HepG2 (cell line): Measurements from ENCODE around the gene MS4A6E. TPM values are rescaled to one million over a fixed set of nuclear protein-coding genes. Genes with fewer than 3 reads are reported as not detected.
A peak's percentile ranks its signal among the peaks of the same experiment; 100 is the strongest.

Experiments
- ATAC-seq: fragments of 200-7000 bp; cut with Tn5 transposase; 3 replicates; pipeline ENCODE4 v1.9.1; 2020; ENCODE audit warnings: mild to moderate bottlenecking, moderate library complexity
- BruUV-seq: library from RNA; stranded (reverse); fragments of 400-500 nt; replicated peaks from 2 replicates; lab custom pipeline; 2021; lab: Mats Ljungman, UMichigan
- CTCF ChIA-PET: fragments of 300-600 bp; formaldehyde crosslinking; extraction: SDS; loops from one replicate; lab custom pipeline; 2021; ENCODE audit warnings: low total read pairs, inconsistent platforms, low intra/inter-chr PET ratio; lab: Yijun Ruan, JAX
- POLR2A ChIA-PET: fragments of 350-600 bp; sonication (Branson Sonifier 250); formaldehyde crosslinking; loops from one replicate; lab custom pipeline; 2020; ENCODE audit warnings: antibody characterized with exemption, inconsistent platforms; lab: Yijun Ruan, JAX
- DNase-seq: peaks from one replicate; pipeline ENCODE4 v3.0.0-alpha.2; 2015; ENCODE audit warnings: low spot score
- FAIRE-seq: peaks from 3 replicates; lab custom pipeline; 2011; peaks lifted over from hg19 to GRCh38; lab: Jason Lieb, UNC
- H2AFZ ChIP-seq: one replicate; pipeline ENCODE4 v1.6.1; 2011; ENCODE audit warnings: low read length, inconsistent platforms
- H3K27ac ChIP-seq: fragments of 300-600 bp; 3 replicates; pipeline ENCODE4 v1.8.0; 2011; ENCODE audit warnings: mixed run types, mild to moderate bottlenecking, mixed read lengths, low read length, inconsistent platforms; ENCODE audit not compliant: insufficient read depth; ENCODE audit errors: extremely low read length
- H3K27me3 ChIP-seq, 2 experiments: fragments of 200-600 bp in 1 of 2; 2 replicates in 1 of 2; 3 replicates in 1 of 2; pipeline versions ENCODE4 v1.6.0 to v1.8.0; 2011; ENCODE audit warnings: low read length in 2 of 2, mild to moderate bottlenecking in 2 of 2, moderate library complexity in 2 of 2, inconsistent platforms in 1 of 2; ENCODE audit not compliant: insufficient read depth in 2 of 2, control insufficient read depth in 1 of 2
- H3K36me3 ChIP-seq, 2 experiments: fragments of 200-600 bp in 1 of 2; replicated peaks in 1 of 2; 2 replicates in 1 of 2; 3 replicates in 1 of 2; pipeline versions ENCODE4 v1.5.1 to v1.8.0; 2011; ENCODE audit warnings: low read length in 2 of 2, inconsistent platforms in 1 of 2; ENCODE audit not compliant: insufficient read depth in 2 of 2, control insufficient read depth in 1 of 2
- H3K4me1 ChIP-seq: 2 replicates; pipeline ENCODE4 v1.5.1; 2012; ENCODE audit warnings: low read length, inconsistent platforms; ENCODE audit not compliant: insufficient read depth
- H3K4me2 ChIP-seq: 2 replicates; pipeline ENCODE4 v1.6.0; 2011; ENCODE audit warnings: low read depth, low read length, inconsistent platforms
- H3K4me3 ChIP-seq, 3 experiments: fragments of 200-600 bp in 1 of 3; sonication (generic), shearing (Covaris generic) in 1 of 3; replicated peaks in 1 of 3; 2 replicates each; pipeline ENCODE4 v1.5.1; 2011 to 2016; ENCODE audit warnings: low read length in 3 of 3, inconsistent platforms in 2 of 3, low read depth in 2 of 3, mild to moderate bottlenecking in 2 of 3, control low read depth in 1 of 3, mixed read lengths in 1 of 3; ENCODE audit not compliant: insufficient read depth in 1 of 3
- H3K79me2 ChIP-seq: one replicate; pipeline ENCODE4 v1.6.1; 2011; ENCODE audit warnings: low read length, inconsistent platforms; ENCODE audit not compliant: insufficient read depth
- H3K9ac ChIP-seq: 2 replicates; pipeline ENCODE4 v1.6.0; 2011; ENCODE audit warnings: mild to moderate bottlenecking, low read depth, low read length, inconsistent platforms; ENCODE audit not compliant: insufficient read depth
- H3K9me3 ChIP-seq: 2 replicates; pipeline ENCODE4 v1.5.1; 2012; ENCODE audit warnings: mild to moderate bottlenecking, low read length
- H4K20me1 ChIP-seq: 2 replicates; pipeline ENCODE4 v1.6.0; 2011; ENCODE audit warnings: inconsistent platforms, mild to moderate bottlenecking, low read length, moderate library complexity; ENCODE audit not compliant: insufficient read depth
- AGO2 ChIP-seq: fragments of 200-400 bp; formaldehyde crosslinking; optimal IDR thresholded peaks from 2 replicates; pipeline ENCODE3; 2017; ENCODE audit warnings: mild to moderate bottlenecking, low read depth, low read length, moderate library complexity
- DNMT3B ChIP-seq: conservative IDR thresholded peaks from 2 replicates; pipeline ENCODE4 v1.6.1; 2016; ENCODE audit warnings: missing biosample characterization, control low read depth
- HNF4G ChIP-seq, 2 experiments: sonication (generic) in 1 of 2; formaldehyde crosslinking in 1 of 2; IDR thresholded peaks; 2 replicates each; pipeline versions ENCODE4 v1.4.0 to v1.6.1; 2011 to 2020; ENCODE audit warnings: borderline replicate concordance in 2 of 2, low read depth in 2 of 2, mild to moderate bottlenecking in 2 of 2, low read length in 1 of 2, missing genetic modification reagents in 1 of 2, moderate library complexity in 1 of 2
- MZF1 ChIP-seq: sonication (generic); formaldehyde crosslinking; IDR thresholded peaks from 2 replicates; pipeline ENCODE4 v1.8.1; 2023; ENCODE audit warnings: mild to moderate bottlenecking, missing genetic modification reagents, borderline replicate concordance
- NFIB ChIP-seq: sonication (generic); formaldehyde crosslinking; IDR thresholded peaks from 2 replicates; pipeline ENCODE4 v1.9.0; 2021; ENCODE audit warnings: missing genetic modification reagents, mild to moderate bottlenecking, borderline replicate concordance
- PPARG ChIP-seq: conservative IDR thresholded peaks from 2 replicates; pipeline ENCODE4 v1.6.1; 2016; ENCODE audit warnings: missing biosample characterization, missing genetic modification reagents
- SMARCE1 ChIP-seq: fragments of 450-650 bp; IDR thresholded peaks from 2 replicates; pipeline ENCODE4 v1.6.1; 2017; ENCODE audit warnings: borderline replicate concordance
- ZIK1 ChIP-seq: sonication (generic); formaldehyde crosslinking; IDR thresholded peaks from 2 replicates; pipeline ENCODE4 v1.5.0; 2020; ENCODE audit warnings: mild to moderate bottlenecking, low read depth, missing genetic modification reagents, borderline replicate concordance
- ZNF550 ChIP-seq: sonication (generic); formaldehyde crosslinking; IDR thresholded peaks from 2 replicates; pipeline ENCODE4 v1.4.0; 2020; ENCODE audit warnings: mild to moderate bottlenecking, missing genetic modification reagents, borderline replicate concordance
- ZNF577 ChIP-seq: sonication (generic); formaldehyde crosslinking; IDR thresholded peaks from 2 replicates; pipeline ENCODE4 v1.4.0; 2020; ENCODE audit warnings: mild to moderate bottlenecking, low read depth, missing genetic modification reagents, borderline replicate concordance
- ZZZ3 ChIP-seq: sonication (generic); formaldehyde crosslinking; IDR thresholded peaks from 2 replicates; pipeline ENCODE4 v1.4.0; 2020; ENCODE audit warnings: missing genetic modification reagents, mild to moderate bottlenecking, borderline replicate concordance
- WGBS: methylation state at CpG from one replicate; pipeline ENCODE4 v1.1.6; 2017; ENCODE audit warnings: low lambda C conversion rate; 5-methylcytosine and 5-hydroxymethylcytosine counted together
- in situ Hi-C: cut with HindIII; loops from 2 replicates; pipeline ENCODE4 v1.10.0; 2017; ENCODE audit warnings: low pct_unique_long_range_greater_than_20kb; ENCODE audit not compliant: extremely low pct_ligation_motif_present
- intact Hi-C: fragments of 100-400 bp; cut with micrococcal nuclease; formaldehyde crosslinking; loops from one replicate; pipeline ENCODE4 v1.10.0; 2022; ENCODE audit not compliant: unreplicated experiment
- polyA plus RNA-seq, 8 experiments: library from polyadenylated mRNA; depleted of rRNA in 3 of 8; stranded (reverse) in 7 of 8; unstranded in 1 of 8; fragments of >200 nt; fragmentation: Illumina TruSeq in 4 of 8; extraction: Trizol in 4 of 8; gene quantifications; 2 replicates each; pipeline versions ENCODE4 v1.2.1 to v1.2.3, GENCODE V29; 2011 to 2016; ENCODE audit warnings: low read depth in 4 of 8, missing spikeins in 1 of 8, mixed read lengths in 1 of 8; ENCODE audit not compliant: insufficient read depth in 1 of 8
- total RNA-seq, 5 experiments: library from RNA; depleted of rRNA; stranded (reverse); fragments of >200 nt; fragmentation: Illumina TruSeq; extraction: Trizol; gene quantifications; 2 replicates each; pipeline ENCODE4 v1.2.3, GENCODE V29; 2016; ENCODE audit warnings: low read depth in 1 of 5
- TF ChIP-seq, protein P1 (sequence below): sonication (generic); formaldehyde crosslinking; IDR thresholded peaks from 2 replicates; pipeline ENCODE4 v1.5.0; 2020; ENCODE audit warnings: mild to moderate bottlenecking, missing genetic modification reagents, moderate library complexity
- TF ChIP-seq, protein P2 (sequence below): sonication (generic); formaldehyde crosslinking; IDR thresholded peaks from 2 replicates; pipeline ENCODE4 v1.4.0; 2020; ENCODE audit warnings: missing genetic modification reagents

Gene MS4A6E
- total and polyA plus RNA-seq, 2 of the 13 experiments (the other 11 are each of a cell fraction or from before 2014, with no cell fraction given) = not detected

DNA sequence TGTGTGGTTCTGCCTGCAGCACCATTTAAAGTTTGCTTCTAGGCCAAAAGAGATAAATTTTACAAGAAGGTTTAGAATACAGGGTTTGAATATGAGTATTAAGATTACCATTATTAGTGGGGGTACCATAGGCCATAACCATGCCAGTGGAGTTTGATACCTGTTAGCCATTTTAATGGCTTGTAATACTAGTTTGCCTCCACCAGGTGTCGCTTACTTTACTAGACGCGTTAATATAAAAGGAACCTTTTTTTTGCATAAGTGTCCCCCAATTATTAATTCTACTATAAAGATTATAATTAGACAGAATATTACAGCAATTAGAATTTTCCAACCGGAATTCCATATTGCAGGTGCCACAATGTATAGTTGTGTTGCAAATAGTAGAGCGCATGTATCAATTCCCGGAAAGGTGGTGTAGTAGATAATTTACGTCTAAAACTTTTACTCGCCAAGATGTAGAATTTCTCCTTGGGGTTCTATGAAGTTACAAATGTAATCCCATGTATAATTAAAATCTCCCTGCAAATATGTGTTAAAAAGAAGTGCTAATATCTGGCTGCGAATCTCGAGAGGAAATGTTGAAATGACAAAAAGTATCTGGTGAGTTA lies 16.1 kb downstream of the MS4A6E start:
- Histone ChIP-seq H4K20me1 (no peaks in the 10 kb centered on the region), H3K27me3 (peaks cover 0 to 2% of the 10 kb centered on the region in 2 experiments; a peak in 1 of 5 replicates), H3K4me2 (no peak overlapping the region), H3K4me3 (no peak overlapping the region), H3K4me1 (no peaks in the 10 kb centered on the region), H3K9ac (no peak overlapping the region), H2AFZ (no peak overlapping the region), H3K27ac (no peak overlapping the region), H3K79me2 (no peaks in the 10 kb centered on the region)
- peak; percentile 18 for DNase-seq
- ChIA-PET POLR2A (no interaction called here), CTCF (interaction anchor here (1.1 kb wide), 2 partner anchors 20 to 276 kb away, joined by 3 to 4 read pairs; no protein-coding TSS in a partner anchor)
- in situ Hi-C loops (loop anchor here (25.0 kb wide), 1 partner anchor 144 kb away; the partner anchor contains the start of gene MS4A12), intact Hi-C loops (loop anchor here (5.0 kb wide), 1 partner anchor 274 kb away; no protein-coding TSS in a partner anchor)
- no TSS peak for BruUV-seq
- 38% methylated on average over 10 of the region's 10 CpGs for WGBS
- no peak for TF ChIP-seq PPARG (CRISPR knock-in tag)
- TF ChIP-seq, protein P1, sequence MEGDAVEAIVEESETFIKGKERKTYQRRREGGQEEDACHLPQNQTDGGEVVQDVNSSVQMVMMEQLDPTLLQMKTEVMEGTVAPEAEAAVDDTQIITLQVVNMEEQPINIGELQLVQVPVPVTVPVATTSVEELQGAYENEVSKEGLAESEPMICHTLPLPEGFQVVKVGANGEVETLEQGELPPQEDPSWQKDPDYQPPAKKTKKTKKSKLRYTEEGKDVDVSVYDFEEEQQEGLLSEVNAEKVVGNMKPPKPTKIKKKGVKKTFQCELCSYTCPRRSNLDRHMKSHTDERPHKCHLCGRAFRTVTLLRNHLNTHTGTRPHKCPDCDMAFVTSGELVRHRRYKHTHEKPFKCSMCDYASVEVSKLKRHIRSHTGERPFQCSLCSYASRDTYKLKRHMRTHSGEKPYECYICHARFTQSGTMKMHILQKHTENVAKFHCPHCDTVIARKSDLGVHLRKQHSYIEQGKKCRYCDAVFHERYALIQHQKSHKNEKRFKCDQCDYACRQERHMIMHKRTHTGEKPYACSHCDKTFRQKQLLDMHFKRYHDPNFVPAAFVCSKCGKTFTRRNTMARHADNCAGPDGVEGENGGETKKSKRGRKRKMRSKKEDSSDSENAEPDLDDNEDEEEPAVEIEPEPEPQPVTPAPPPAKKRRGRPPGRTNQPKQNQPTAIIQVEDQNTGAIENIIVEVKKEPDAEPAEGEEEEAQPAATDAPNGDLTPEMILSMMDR (CRISPR knock-in tag) = peak; percentile 32; the same call in 1 of the 2 replicates
- TF ChIP-seq, all 625 proteins: peak for 1
- ATAC-seq = no peak
- no peaks in the 10 kb centered on the region for H3K9me3 ChIP-seq
- H3K36me3 ChIP-seq = no peaks in the 10 kb centered on the region
- FAIRE-seq = no peak

DNA sequence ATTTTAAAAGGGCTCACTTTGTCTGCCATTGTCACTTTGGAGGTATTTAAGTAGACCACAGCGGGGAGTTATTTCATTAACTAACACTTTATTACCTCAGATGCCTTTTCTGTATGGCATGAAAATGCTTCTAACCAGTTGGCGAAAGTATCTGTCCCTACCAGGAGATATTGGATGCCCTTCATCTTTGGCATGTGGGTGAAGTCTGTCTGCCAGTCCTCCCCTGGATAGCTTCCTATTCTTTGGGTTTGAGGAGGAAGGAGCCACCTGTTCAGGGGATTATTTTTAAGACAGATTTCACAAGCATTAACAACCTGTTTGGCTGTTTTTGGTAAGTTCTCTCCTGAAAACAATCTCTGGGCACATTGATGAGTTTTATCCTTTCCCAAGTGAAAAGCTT lies 17.1 kb downstream of the MS4A6E start:
- intact Hi-C loops = loop anchor here (5.0 kb wide), 1 partner anchor 273 kb away; no protein-coding TSS in a partner anchor
- 49% methylated on average over 2 of the region's 2 CpGs for WGBS
- no peaks in the 10 kb centered on the region for H3K4me1 ChIP-seq
- no peak overlapping the region for H2AFZ ChIP-seq
- BruUV-seq = no TSS peak
- H3K4me2 ChIP-seq = no peak overlapping the region
- no peak for FAIRE-seq
- ChIA-PET CTCF (interaction anchor here (1.1 kb wide), 1 partner anchor 275 kb away, joined by 4 read pairs; no protein-coding TSS in a partner anchor), POLR2A (no interaction called here)
- no peaks in the 10 kb centered on the region for H3K9me3 ChIP-seq
- no peak overlapping the region for H3K27ac ChIP-seq
- ATAC-seq = no peak
- in situ Hi-C loops = loop anchor here (25.0 kb wide), 1 partner anchor 143 kb away; the partner anchor contains the start of gene MS4A12
- DNase-seq = no peak
- H3K4me3 ChIP-seq = no peak overlapping the region
- no peaks in the 10 kb centered on the region for H3K79me2 ChIP-seq
- H3K27me3 ChIP-seq = peaks cover 0 to 6% of the 10 kb centered on the region in 2 experiments; a peak in 1 of 5 replicates
- H3K36me3 ChIP-seq = no peaks in the 10 kb centered on the region
- H4K20me1 ChIP-seq = no peaks in the 10 kb centered on the region
- H3K9ac ChIP-seq = no peak overlapping the region
- TF ChIP-seq HNF4G (IDR thresholded peaks at IDR 0.05; ENCODE audit: borderline replicate concordance, low read depth, low read length) (no peak), HNF4G (CRISPR knock-in tag; IDR thresholded peaks at IDR 0.05; ENCODE audit: borderline replicate concordance, low read depth) (no peak), ZNF550 (CRISPR knock-in tag) (no peak), ZNF577 (CRISPR knock-in tag) (no peak), ZZZ3 (CRISPR knock-in tag) (no peak), ZIK1 (CRISPR knock-in tag) (no peak), DNMT3B (no peak), SMARCE1 (no peak), NFIB (CRISPR knock-in tag) (no peak), AGO2 (no peak), MZF1 (CRISPR knock-in tag) (no peak)
- TF ChIP-seq, protein P2, sequence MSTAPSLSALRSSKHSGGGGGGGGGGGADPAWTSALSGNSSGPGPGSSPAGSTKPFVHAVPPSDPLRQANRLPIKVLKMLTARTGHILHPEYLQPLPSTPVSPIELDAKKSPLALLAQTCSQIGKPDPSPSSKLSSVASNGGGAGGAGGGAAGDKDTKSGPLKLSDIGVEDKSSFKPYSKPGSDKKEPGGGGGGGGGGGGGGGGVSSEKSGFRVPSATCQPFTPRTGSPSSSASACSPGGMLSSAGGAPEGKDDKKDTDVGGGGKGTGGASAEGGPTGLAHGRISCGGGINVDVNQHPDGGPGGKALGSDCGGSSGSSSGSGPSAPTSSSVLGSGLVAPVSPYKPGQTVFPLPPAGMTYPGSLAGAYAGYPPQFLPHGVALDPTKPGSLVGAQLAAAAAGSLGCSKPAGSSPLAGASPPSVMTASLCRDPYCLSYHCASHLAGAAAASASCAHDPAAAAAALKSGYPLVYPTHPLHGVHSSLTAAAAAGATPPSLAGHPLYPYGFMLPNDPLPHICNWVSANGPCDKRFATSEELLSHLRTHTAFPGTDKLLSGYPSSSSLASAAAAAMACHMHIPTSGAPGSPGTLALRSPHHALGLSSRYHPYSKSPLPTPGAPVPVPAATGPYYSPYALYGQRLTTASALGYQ (CRISPR knock-in tag) = no peak
